Endometrial microvascular endothelial cells (primary cell): ENCODE results near the gene CETP. TPM values are rescaled to one million over a fixed set of nuclear protein-coding genes. Genes with fewer than 3 reads are reported as not detected.
"Not testable (repeated sequence)": the region's sequence is repeated elsewhere in the genome, so short reads cannot be mapped to it uniquely, and the experiment has no call there.

Experiments
- in situ Hi-C: cut with HindIII; loops from 2 replicates; pipeline ENCODE4 v1.10.0; 2017; ENCODE audit warnings: low sequenced_read_pairs, low pct_unique_long_range_greater_than_20kb; ENCODE audit errors: inconsistent ontology term
- total RNA-seq: library from RNA; depleted of rRNA; stranded (reverse); fragments of >200 nt; gene quantifications from one replicate; pipeline ENCODE4 v1.2.3, GENCODE V29; 2015; ENCODE audit errors: inconsistent ontology term

Gene CETP
- total RNA-seq, 1 donor from 2014 or later = 14.7 TPM

- in situ Hi-C loops = no loop called here
Observed at GRCh38 chr16:56932721-56933619, 28.8 kb upstream of the CETP start.

- in situ Hi-C loops = no loop called here
Observed at GRCh38 chr16:56933828-56934598, 27.7 kb upstream of the CETP start.

GRCh38 chr16:56934599-56935145 lies 27.1 kb upstream of the CETP start:
- in situ Hi-C loops = not testable (repeated sequence)

GRCh38 chr16:56935201-56935600 lies 26.5 kb upstream of the CETP start:
- in situ Hi-C loops = no loop called here

GRCh38 chr16:56936491-56936890 lies 25.3 kb upstream of the CETP start:
- in situ Hi-C loops = no loop called here

- in situ Hi-C loops = no loop called here
Observed at GRCh38 chr16:56936950-56937349, 24.8 kb upstream of the CETP start.

- in situ Hi-C loops = no loop called here
Observed at GRCh38 chr16:56938664-56939513, 22.9 kb upstream of the CETP start.

GRCh38 chr16:56939801-56940200 lies 21.9 kb upstream of the CETP start:
- in situ Hi-C loops = no loop called here

GRCh38 chr16:56941092-56941491 lies 20.7 kb upstream of the CETP start:
- in situ Hi-C loops = no loop called here

- in situ Hi-C loops = no loop called here
Observed at GRCh38 chr16:56941856-56942331, 19.9 kb upstream of the CETP start.

- in situ Hi-C loops = no loop called here
Observed at GRCh38 chr16:56943761-56944375, 17.9 kb upstream of the CETP start.

GRCh38 chr16:56944954-56945839 lies 16.6 kb upstream of the CETP start:
- in situ Hi-C loops = no loop called here

GRCh38 chr16:56945847-56946527 lies 15.8 kb upstream of the CETP start:
- in situ Hi-C loops = no loop called here

GRCh38 chr16:56946767-56947603 lies 14.8 kb upstream of the CETP start:
- in situ Hi-C loops = no loop called here

- in situ Hi-C loops = no loop called here
Observed at GRCh38 chr16:56947604-56947995, 14.2 kb upstream of the CETP start.

- in situ Hi-C loops = no loop called here
Observed at GRCh38 chr16:56948234-56948633, 13.5 kb upstream of the CETP start.
